ENCODE measurements around the gene GON7. TPM values are rescaled to one million over a fixed set of nuclear protein-coding genes. Genes with fewer than 3 reads are reported as not detected.

Gene GON7
- total RNA-seq, 1 donor from 2014 or later, result 11.3 TPM

DNA sequence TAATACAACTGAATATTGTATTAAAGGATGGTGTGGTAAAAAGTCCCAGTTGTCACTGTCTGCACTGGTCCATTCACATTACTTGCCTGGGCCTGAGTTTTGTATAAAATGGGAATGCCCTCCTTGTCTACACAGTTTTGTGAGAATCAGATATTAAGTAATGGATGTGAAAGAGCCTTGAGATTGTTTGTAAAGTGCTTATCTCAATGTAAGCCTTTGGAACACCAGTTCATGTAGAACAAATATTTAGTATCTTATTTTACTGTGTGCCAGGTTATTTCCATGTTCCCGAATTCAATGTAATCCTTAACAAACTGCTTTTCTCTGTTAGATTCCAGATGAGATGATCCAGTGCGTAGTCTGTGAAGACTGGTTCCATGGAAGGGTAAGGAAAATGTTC is 7.7 kb upstream of the GON7 start:
- DNase-seq (no peak), ATAC-seq (ENCODE audit: low read depth) (no peak)
- no peak overlapping the region for H3K27ac Mint-ChIP-seq
- H3K9me3 Mint-ChIP-seq, result no peaks in the 10 kb centered on the region
- H3K27me3 Mint-ChIP-seq, result no peaks in the 10 kb centered on the region
- ChIA-PET POLR2A (no interaction called here), CTCF (no interaction called here)
- TF ChIP-seq, protein P1, sequence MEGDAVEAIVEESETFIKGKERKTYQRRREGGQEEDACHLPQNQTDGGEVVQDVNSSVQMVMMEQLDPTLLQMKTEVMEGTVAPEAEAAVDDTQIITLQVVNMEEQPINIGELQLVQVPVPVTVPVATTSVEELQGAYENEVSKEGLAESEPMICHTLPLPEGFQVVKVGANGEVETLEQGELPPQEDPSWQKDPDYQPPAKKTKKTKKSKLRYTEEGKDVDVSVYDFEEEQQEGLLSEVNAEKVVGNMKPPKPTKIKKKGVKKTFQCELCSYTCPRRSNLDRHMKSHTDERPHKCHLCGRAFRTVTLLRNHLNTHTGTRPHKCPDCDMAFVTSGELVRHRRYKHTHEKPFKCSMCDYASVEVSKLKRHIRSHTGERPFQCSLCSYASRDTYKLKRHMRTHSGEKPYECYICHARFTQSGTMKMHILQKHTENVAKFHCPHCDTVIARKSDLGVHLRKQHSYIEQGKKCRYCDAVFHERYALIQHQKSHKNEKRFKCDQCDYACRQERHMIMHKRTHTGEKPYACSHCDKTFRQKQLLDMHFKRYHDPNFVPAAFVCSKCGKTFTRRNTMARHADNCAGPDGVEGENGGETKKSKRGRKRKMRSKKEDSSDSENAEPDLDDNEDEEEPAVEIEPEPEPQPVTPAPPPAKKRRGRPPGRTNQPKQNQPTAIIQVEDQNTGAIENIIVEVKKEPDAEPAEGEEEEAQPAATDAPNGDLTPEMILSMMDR (IDR thresholded peaks at IDR 0.05), result no peak
- H3K4me3 Mint-ChIP-seq, result no peak overlapping the region
- intact Hi-C loops (cut with micrococcal nuclease), result no loop called here
- H3K36me3 Mint-ChIP-seq (ENCODE audit: low read depth), result peaks cover 59% of the 10 kb centered on the region
- peaks cover 25% of the 10 kb centered on the region for H3K4me1 Mint-ChIP-seq

DNA sequence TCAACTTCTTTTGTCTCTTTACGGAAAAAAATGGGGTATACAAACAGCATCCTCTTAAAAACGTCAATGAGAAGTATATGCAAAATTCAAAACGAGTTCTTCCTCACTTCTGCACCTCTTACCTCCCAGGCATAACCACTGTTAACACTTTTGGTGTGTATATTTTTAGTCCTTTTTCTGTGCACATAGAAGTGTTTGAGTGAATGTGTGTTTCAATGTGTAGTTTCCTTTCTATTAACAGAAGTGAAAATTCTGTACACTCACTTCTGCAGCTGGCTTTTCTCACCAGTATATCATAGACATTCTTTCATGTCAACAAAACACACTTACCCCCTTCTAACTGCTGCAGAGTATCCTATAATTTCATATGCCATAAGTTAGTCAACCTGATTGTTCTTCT is 5.6 kb upstream of the GON7 start:
- POLR2A ChIA-PET, result no interaction called here
- H3K4me1 Mint-ChIP-seq, result peaks cover 44% of the 10 kb centered on the region
- peak overlapping the region; percentile 44 for H3K4me3 Mint-ChIP-seq
- CTCF ChIA-PET, result interaction anchor here (1.4 kb wide), 1 partner anchor 99 kb away, joined by 3 read pairs; no protein-coding TSS in a partner anchor
- no peak for ATAC-seq (ENCODE audit: low read depth)
- no peak for DNase-seq
- intact Hi-C loops (cut with micrococcal nuclease), result no loop called here
- TF ChIP-seq, protein P1 (IDR thresholded peaks at IDR 0.05), result no peak
- H3K36me3 Mint-ChIP-seq (ENCODE audit: low read depth), result peaks cover 51% of the 10 kb centered on the region
- H3K9me3 Mint-ChIP-seq, result no peaks in the 10 kb centered on the region
- no peaks in the 10 kb centered on the region for H3K27me3 Mint-ChIP-seq
- peak overlapping the region; percentile 75 for H3K27ac Mint-ChIP-seq

DNA sequence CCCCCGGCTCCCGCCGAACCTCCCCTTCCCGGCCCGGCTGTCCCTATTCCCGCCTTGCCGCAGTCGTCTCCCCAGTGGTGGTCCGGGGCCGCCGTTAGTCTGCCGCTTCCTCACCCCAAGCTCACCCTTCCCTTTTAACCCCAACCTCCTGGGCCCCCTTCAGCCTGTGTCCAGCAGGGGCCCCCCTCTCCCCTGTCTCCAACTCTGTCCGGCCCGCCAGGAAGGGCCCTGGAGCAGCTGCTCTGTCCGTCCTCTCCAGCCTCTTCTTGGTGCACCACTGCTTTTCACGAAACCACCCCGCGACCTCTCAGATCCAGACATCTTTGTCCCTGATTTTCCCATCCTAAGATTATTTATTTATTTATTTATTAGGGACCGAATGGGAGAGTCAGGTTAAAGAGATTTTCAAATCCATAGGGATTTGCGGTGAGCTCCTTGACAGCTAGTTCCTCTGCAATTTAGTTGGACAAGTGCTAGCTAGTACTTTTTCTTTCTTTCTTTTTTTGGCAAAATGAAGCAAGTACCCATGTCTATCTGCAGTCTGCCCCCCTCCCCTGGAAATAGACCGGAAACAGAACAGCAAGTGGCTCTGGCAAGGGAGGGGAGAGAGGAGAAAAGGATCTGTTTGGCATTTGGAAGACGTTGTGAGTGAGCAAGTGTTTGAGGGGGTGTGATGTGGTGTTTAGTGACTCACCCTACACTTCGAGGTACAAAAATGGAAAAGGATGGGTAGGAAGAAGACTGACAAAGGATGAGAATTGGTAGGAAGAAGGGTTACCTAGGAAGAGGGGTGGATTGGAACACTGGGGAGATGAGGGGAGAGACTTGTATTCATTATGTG is 823 bp upstream of the GON7 start:
- POLR2A ChIA-PET, result interaction anchor here (1.1 to 4.5 kb wide), 5 partner anchors 17 to 329 kb away, joined by 3 to 38 read pairs (median 5); partner anchors contain the start of genes LYSET and MOAP1
- peak overlapping the region; percentile 96 for H3K4me3 Mint-ChIP-seq
- peak overlapping the region; percentile 41 for H3K27ac Mint-ChIP-seq
- peaks cover 18% of the 10 kb centered on the region for H3K36me3 Mint-ChIP-seq (ENCODE audit: low read depth)
- TF ChIP-seq, protein P1 (IDR thresholded peaks at IDR 0.05), result no peak
- ATAC-seq (ENCODE audit: low read depth), result peak; percentile 42
- CTCF ChIA-PET, result interaction anchor here (0.8 to 3.2 kb wide), 10 partner anchors 10 to 411 kb away, joined by 3 to 16 read pairs (median 4); partner anchors contain the start of genes LYSET and MOAP1
- no peaks in the 10 kb centered on the region for H3K9me3 Mint-ChIP-seq
- no peak for DNase-seq
- H3K27me3 Mint-ChIP-seq, result no peaks in the 10 kb centered on the region
- peaks cover 64% of the 10 kb centered on the region for H3K4me1 Mint-ChIP-seq
- intact Hi-C loops (cut with micrococcal nuclease), result loop anchor here (1.0 to 10.0 kb wide), 8 partner anchors 22 to 767 kb away; partner anchors contain the start of genes ASB2, BTBD7, ITPK1 and LYSET

DNA sequence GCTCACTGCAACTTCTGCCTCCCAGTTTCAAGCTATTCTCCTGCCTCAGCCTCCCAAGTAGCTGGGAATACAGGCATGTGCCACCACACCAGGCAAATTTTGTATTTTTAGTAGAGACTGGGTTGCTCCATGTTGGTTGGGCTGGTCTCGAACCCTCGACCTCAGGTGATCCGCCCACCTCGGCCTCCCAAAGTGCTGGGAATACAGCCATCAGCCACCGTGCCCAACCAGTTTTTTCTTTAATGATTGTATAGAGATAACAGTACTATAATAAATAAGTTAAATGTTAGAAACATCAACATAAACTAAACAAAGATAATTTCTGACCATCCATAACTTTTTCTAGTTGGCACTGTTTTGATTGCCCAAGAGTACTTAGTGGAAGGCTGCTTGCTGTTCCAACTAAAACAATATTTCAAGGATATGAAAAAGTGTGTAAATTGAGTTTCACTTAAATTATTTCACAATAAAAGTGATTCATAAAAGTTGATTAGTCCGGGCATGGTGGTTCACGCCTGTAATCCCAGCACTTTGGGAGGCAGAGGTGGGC is 5.6 kb downstream of the GON7 start:
- Mint-ChIP-seq H3K9me3 (no peaks in the 10 kb centered on the region), H3K27ac (no peak overlapping the region), H3K4me1 (peaks cover 16% of the 10 kb centered on the region), H3K4me3 (no peak overlapping the region), H3K36me3 (ENCODE audit: low read depth) (peaks cover 5% of the 10 kb centered on the region), H3K27me3 (no peaks in the 10 kb centered on the region)
- POLR2A ChIA-PET, result no interaction called here
- ATAC-seq (ENCODE audit: low read depth), result no peak
- DNase-seq, result no peak
- TF ChIP-seq, protein P1 (IDR thresholded peaks at IDR 0.05), result no peak
- intact Hi-C loops (cut with micrococcal nuclease), result loop anchor here (10.0 kb wide), 1 partner anchor 774 kb away; the partner anchor contains the start of gene ASB2
- CTCF ChIA-PET, result no interaction called here

DNA sequence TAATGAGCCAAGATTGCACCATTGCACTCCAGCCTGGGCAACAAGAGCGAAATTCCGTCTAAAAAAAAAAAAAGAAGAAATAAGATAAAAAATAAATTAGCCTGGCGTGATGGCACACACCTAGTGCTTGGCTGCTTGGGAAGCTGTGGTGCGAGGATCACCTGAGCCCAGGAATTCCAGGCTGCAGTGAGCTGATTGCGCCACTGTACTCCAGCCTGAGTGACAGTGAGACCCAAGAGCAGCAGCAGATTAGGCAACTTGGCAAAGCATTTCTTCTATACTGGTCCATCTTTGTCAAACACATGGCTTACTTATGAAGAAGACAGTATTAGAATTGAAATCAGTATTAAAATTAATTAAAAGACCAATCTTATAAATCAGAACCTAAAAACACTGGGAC is 6.3 kb downstream of the GON7 start:
- Mint-ChIP-seq H3K4me3 (no peak overlapping the region), H3K27me3 (no peaks in the 10 kb centered on the region), H3K4me1 (peaks cover 9% of the 10 kb centered on the region), H3K9me3 (no peaks in the 10 kb centered on the region), H3K27ac (no peak overlapping the region), H3K36me3 (ENCODE audit: low read depth) (peaks cover 5% of the 10 kb centered on the region)
- TF ChIP-seq, protein P1 (IDR thresholded peaks at IDR 0.05), result no peak
- CTCF ChIA-PET, result no interaction called here
- ATAC-seq (ENCODE audit: low read depth), result no peak
- intact Hi-C loops (cut with micrococcal nuclease), result loop anchor here (10.0 kb wide), 1 partner anchor 774 kb away; the partner anchor contains the start of gene ASB2
- no peak for DNase-seq
- POLR2A ChIA-PET, result no interaction called here

Data from activated B cell treated with CpG ODN at 0.5 μM for 24 hours (primary cell).